ES-I3 (cell line): ENCODE data around the gene TSHZ3.

ENCODE experiments used
- H3K36me3 ChIP-seq: 2 replicates; pipeline ENCODE4 v1.6.1; 2013; ENCODE audit warnings: mild to moderate bottlenecking, low read length, control low read depth, moderate library complexity; ENCODE audit not compliant: insufficient read depth
- H3K4me1 ChIP-seq: 2 replicates; pipeline ENCODE4 v1.6.1; 2013; ENCODE audit warnings: mild to moderate bottlenecking, control low read depth, low read length; ENCODE audit not compliant: insufficient read depth
- H3K9ac ChIP-seq: 2 replicates; pipeline ENCODE4 v1.6.1; 2013; ENCODE audit warnings: low read depth, mild to moderate bottlenecking, low read length, moderate library complexity
- H3K9me3 ChIP-seq: 2 replicates; pipeline ENCODE4 v1.6.1; 2013; ENCODE audit warnings: mild to moderate bottlenecking, low read length, moderate library complexity; ENCODE audit not compliant: control insufficient read depth, insufficient read depth

Gene TSHZ3

DNA sequence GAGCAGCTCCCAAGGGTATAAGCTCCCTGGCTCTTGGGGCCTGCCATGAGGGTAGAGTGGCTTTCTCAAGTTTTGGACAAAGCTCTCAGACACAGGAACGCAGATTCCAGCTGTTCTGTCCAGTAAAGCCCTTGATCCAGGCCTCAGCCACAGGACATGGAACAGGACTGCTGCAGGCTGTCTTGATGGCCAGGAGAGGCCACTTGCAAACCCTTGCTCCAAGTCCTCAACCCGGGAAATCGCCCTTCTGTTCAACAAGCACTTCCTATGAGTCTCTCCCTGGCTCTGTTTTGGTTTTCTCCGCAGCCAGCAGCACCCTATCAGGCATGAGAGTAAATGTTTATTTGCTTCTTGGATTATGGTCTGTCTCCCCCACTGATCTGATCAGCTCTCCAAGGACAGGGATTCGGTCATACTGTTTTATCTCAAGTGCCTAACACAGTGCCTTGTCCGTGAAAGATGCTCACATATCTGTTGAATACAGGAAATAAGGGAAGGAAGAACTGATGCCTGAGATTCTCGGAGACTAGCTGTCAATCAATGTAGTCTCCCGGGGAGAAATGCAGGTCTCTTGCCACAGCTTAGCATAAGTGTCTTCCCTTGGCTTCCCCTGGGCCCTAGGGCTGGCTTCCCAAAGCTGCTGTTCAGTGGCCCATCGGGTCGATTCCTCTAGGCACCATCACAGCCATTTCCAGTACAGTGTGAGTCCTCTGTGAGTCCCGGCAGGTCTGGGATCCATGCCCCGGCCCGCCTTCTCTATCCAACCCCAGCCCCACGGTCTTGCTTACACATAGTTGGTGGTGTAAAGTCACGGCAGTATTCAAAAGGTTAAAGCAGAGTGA, 90.8 kb downstream of the TSHZ3 start:
- no peak overlapping the region for H3K9ac ChIP-seq
- peaks cover 9% of the 10 kb centered on the region for H3K4me1 ChIP-seq
- no peaks in the 10 kb centered on the region for H3K36me3 ChIP-seq
- H3K9me3 ChIP-seq, result no peaks in the 10 kb centered on the region

DNA sequence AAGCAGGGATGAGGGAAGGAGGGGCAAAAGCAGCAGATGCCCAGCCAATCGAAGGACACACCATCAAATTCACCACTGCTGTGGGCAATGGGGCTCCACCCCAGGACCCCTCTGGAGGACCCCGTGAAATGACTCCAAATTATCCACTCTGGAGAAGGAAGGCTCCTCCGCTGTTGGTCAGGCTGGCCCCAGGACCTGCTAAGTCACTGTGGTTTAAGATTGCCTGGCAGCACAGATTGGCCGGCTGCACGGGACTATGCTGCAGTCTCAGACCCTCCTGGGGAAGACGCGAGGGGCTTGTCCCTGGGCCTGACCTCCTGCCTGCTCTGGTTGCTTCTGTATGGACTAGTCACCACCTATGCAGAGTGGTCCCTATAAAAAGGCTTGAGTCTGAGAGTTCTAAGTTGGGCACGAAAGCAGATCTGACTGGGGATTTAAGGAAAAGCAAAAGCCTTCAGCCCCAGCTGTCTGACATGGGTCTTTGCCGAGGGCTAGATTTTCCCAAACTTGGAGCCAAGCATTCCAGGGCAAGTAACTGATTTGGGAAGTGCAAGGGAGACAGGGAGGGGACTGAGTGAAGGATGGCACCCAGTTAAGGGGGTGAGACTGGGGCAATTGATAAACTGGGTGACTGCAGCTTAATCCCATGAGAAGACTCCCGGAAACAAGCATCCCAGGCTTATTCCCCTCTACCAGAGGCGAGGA, 91.7 kb downstream of the TSHZ3 start:
- Histone ChIP-seq H3K4me1 (peaks cover 9% of the 10 kb centered on the region), H3K9me3 (no peaks in the 10 kb centered on the region), H3K36me3 (no peaks in the 10 kb centered on the region), H3K9ac (no peak overlapping the region)

GRCh38 chr19:31257025-31257424, 92.2 kb downstream of the TSHZ3 start:
- no peak overlapping the region for H3K9ac ChIP-seq
- no peaks in the 10 kb centered on the region for H3K36me3 ChIP-seq
- no peaks in the 10 kb centered on the region for H3K9me3 ChIP-seq
- H3K4me1 ChIP-seq, result peaks cover 9% of the 10 kb centered on the region

GRCh38 chr19:31256593-31256960, 92.7 kb downstream of the TSHZ3 start:
- no peak overlapping the region for H3K9ac ChIP-seq
- peaks cover 9% of the 10 kb centered on the region for H3K4me1 ChIP-seq
- H3K36me3 ChIP-seq, result no peaks in the 10 kb centered on the region
- H3K9me3 ChIP-seq, result no peaks in the 10 kb centered on the region

DNA sequence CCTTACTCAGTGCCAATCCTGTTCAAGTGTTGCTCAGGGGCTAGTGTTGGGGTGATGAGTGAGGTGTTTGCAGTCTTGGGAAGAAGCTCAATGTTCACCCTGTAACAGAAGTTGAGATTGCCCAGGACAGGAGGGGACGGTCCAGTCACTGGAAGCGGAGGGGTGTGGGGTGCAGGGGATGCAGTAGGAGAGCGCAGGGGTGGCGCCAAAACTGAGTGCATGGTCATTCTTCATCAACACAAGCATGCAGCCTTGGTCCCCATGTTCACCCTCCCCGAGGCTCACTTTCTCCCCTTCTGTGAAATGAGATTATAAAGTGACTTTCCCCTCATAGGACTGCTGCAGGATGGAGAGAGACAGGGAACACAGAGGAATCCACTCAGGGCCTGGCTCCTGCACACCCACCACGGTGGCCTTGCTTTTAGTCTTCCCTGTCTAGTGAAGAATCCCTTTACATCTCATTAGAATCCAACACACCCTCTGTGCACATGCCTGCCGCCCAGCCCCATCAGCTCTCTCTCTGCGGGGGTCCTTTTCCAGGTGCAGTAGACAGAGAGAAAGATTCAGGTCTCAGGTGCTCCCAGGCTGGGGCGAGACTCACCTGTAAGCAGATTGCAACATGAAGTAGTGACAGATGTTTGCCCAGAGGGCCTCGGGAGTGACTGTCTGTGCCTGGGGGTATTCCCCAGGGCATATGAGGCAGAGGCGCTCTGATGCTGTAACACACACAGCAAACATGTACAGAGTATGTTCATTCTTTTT, 93.2 kb downstream of the TSHZ3 start:
- H3K9ac ChIP-seq, result no peak overlapping the region
- no peaks in the 10 kb centered on the region for H3K36me3 ChIP-seq
- peaks cover 9% of the 10 kb centered on the region for H3K4me1 ChIP-seq
- H3K9me3 ChIP-seq, result no peaks in the 10 kb centered on the region

GRCh38 chr19:31255174-31255799, 93.9 kb downstream of the TSHZ3 start:
- H3K4me1 ChIP-seq, result peaks cover 9% of the 10 kb centered on the region
- no peak overlapping the region for H3K9ac ChIP-seq
- H3K36me3 ChIP-seq, result no peaks in the 10 kb centered on the region
- H3K9me3 ChIP-seq, result no peaks in the 10 kb centered on the region

GRCh38 chr19:31254611-31255010, 94.6 kb downstream of the TSHZ3 start:
- H3K4me1 ChIP-seq, result peaks cover 9% of the 10 kb centered on the region
- no peak overlapping the region for H3K9ac ChIP-seq
- H3K36me3 ChIP-seq, result no peaks in the 10 kb centered on the region
- no peaks in the 10 kb centered on the region for H3K9me3 ChIP-seq

- peaks cover 9% of the 10 kb centered on the region for H3K4me1 ChIP-seq
Measured at GRCh38 chr19:31254180-31254551, 95.1 kb downstream of the TSHZ3 start.

DNA sequence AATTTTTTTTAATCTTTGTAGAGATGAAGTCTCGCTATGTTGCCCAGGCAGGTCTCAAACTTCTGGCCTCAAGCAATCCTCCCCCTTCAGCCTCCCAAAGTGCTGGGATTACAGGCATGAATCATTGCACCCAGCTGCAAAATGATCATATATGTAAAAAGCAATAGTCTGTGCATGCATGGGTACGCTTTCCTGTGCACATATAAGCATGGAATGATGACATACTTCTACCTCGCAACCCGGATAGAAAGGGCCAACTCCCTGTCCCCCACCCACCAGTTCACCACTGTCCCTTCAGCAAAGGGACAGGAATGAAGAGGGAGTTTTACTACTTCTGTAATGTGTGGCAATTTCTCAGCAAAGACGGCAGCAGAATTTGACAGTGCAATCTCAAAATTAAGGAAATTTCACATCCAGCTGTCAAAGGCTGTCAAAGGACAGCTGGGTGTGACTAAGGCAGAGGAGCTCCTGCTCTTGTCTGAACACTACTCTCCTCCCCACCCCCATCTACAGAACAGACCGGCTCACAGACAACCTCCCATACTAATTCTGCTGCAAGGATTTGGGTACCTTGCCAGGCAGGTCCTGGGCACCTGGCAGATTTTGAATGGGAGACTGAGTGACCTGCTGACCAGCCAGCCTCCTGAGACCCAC, 95.6 kb downstream of the TSHZ3 start:
- no peaks in the 10 kb centered on the region for H3K36me3 ChIP-seq
- H3K4me1 ChIP-seq, result peaks cover 9% of the 10 kb centered on the region
- H3K9ac ChIP-seq, result no peak overlapping the region
- no peaks in the 10 kb centered on the region for H3K9me3 ChIP-seq

More at GRCh38 chr19:31254180-31254551, 95.1 kb downstream of the TSHZ3 start:
- Histone ChIP-seq H3K9ac (no peak overlapping the region), H3K9me3 (no peaks in the 10 kb centered on the region), H3K36me3 (no peaks in the 10 kb centered on the region)

DNA sequence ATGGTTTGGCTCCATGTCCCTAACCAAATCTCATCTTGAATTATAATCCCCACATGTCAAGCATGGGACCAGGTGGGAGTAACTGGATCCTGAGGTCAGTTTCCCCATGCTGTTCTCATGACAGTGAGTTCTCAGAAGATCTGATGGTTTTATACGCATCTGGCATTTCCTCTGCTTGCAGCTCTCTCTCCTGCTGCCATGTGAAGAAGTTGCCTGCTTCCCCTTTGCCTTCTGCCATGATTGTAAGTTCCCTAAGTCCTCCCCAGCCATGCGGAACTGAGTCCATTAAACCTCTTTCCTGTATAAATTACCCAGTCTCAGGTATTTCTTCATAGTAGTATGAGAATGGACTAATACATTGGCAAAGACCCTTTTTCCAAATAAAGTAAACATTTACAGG, 96.8 kb downstream of the TSHZ3 start:
- H3K4me1 ChIP-seq, result peaks cover 9% of the 10 kb centered on the region
- no peak overlapping the region for H3K9ac ChIP-seq
- H3K9me3 ChIP-seq, result no peaks in the 10 kb centered on the region
- no peaks in the 10 kb centered on the region for H3K36me3 ChIP-seq

GRCh38 chr19:31249217-31249616, 100.0 kb downstream of the TSHZ3 start:
- no peaks in the 10 kb centered on the region for H3K36me3 ChIP-seq
- peaks cover under 1% of the 10 kb centered on the region; the same call in 1 of the 2 replicates for H3K4me1 ChIP-seq
- H3K9ac ChIP-seq, result no peak overlapping the region
- no peaks in the 10 kb centered on the region for H3K9me3 ChIP-seq

DNA sequence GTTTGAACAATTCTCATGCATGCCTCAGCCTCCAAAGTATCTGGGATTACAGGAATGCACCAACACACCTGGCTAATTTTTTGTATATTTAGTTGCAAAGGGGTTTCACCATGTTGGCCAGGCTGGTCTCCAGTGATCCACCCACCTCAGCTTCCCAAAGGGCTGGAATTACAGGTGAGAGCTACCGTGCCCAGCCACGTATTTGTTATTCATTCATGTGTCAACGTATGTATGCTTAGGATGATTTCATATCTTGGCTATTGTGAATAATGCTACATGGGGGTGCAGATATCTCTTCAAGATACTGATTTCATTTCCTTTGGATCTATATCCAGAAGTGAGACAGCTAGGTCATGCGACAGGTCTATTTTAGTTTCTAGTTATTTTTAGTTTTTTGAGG, 113.4 kb downstream of the TSHZ3 start:
- Histone ChIP-seq H3K4me1 (no peaks in the 10 kb centered on the region; the same call in 1 of the 2 replicates), H3K9me3 (no peaks in the 10 kb centered on the region), H3K9ac (no peak overlapping the region), H3K36me3 (no peaks in the 10 kb centered on the region)

GRCh38 chr19:31233295-31233800, 115.9 kb downstream of the TSHZ3 start:
- H3K9ac ChIP-seq, result no peak overlapping the region
- H3K9me3 ChIP-seq, result no peaks in the 10 kb centered on the region

More at GRCh38 chr19:31233295-31233800, 115.9 kb downstream of the TSHZ3 start:
- H3K4me1 ChIP-seq, result no peaks in the 10 kb centered on the region; the same call in 1 of the 2 replicates
- H3K36me3 ChIP-seq, result no peaks in the 10 kb centered on the region
